Esophagus squamous epithelium (tissue), 4 donors: Measurements from ENCODE around the gene RBM47.
"Not testable (repeated sequence)": the region's sequence is repeated elsewhere in the genome, so short reads cannot be mapped to it uniquely, and the experiment has no call there.

Experiments
- POLR2A ChIP-seq, 4 donors: fragments of 450-650 bp; IDR thresholded peaks; one replicate each; pipeline ENCODE4 v1.6.1; 2017; ENCODE audit warnings: antibody characterized with exemption in 4 of 4, mild to moderate bottlenecking in 4 of 4, moderate library complexity in 3 of 4
- TF ChIP-seq, protein P1 (sequence below), 6 experiments: fragments of 450-650 bp in 4 of 6; fragments of 200-600 bp in 2 of 6; sonication (generic) in 2 of 6; IDR thresholded peaks; one replicate each; pipeline ENCODE4 v1.5.1; 2016 to 2019; ENCODE audit warnings: antibody characterized with exemption in 6 of 6, mild to moderate bottlenecking in 4 of 6, moderate library complexity in 4 of 6

DNA sequence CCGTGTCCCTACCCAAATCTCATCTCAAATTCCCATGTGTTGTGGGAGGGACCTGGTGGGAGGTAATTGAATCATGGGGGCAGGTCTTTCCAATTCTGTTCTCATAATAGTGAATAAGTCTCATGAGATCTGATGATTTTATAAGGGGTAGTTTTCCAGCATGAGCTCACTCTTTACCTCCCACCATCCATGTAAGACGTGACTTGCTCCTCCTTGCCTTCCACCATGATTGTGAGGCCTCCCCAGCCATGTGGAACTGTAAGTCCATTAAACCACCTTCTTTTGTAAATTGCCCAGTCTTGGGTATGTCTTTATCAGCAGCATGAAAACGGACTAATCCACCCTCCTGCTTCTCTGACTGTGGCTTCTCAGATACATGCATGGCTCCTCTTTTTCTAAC is 222.2 kb downstream of the RBM47 start:
- TF ChIP-seq POLR2A (IDR thresholded peaks at IDR 0.05) = not testable (repeated sequence)
- TF ChIP-seq, protein P1, sequence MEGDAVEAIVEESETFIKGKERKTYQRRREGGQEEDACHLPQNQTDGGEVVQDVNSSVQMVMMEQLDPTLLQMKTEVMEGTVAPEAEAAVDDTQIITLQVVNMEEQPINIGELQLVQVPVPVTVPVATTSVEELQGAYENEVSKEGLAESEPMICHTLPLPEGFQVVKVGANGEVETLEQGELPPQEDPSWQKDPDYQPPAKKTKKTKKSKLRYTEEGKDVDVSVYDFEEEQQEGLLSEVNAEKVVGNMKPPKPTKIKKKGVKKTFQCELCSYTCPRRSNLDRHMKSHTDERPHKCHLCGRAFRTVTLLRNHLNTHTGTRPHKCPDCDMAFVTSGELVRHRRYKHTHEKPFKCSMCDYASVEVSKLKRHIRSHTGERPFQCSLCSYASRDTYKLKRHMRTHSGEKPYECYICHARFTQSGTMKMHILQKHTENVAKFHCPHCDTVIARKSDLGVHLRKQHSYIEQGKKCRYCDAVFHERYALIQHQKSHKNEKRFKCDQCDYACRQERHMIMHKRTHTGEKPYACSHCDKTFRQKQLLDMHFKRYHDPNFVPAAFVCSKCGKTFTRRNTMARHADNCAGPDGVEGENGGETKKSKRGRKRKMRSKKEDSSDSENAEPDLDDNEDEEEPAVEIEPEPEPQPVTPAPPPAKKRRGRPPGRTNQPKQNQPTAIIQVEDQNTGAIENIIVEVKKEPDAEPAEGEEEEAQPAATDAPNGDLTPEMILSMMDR (IDR thresholded peaks at IDR 0.05) = not testable (repeated sequence)
